ENCODE results near the gene OR5AN1. TPM values are rescaled to one million over a fixed set of nuclear protein-coding genes. Genes with fewer than 3 reads are reported as not detected.

Gene OR5AN1, protein sequence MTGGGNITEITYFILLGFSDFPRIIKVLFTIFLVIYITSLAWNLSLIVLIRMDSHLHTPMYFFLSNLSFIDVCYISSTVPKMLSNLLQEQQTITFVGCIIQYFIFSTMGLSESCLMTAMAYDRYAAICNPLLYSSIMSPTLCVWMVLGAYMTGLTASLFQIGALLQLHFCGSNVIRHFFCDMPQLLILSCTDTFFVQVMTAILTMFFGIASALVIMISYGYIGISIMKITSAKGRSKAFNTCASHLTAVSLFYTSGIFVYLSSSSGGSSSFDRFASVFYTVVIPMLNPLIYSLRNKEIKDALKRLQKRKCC
- not detected for total RNA-seq

DNA sequence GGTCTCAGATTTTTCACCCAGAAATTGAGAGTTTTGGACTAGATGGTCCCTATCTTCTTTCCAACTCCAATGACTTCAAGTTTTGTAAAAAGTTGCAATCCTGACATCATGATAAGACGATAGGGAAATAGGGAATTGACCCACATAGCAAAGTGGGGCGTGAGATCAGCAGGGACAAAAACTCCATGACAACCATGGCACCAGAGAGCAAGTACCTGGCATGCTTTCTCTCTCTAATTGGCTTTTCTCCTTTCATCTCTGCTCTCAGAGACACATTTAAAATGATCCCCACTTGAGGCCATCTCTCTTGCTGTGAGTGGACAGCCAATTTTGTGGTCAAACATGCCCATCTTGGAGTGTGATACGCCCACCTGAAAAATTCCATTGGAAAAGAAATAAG, at the start of gene OR5AN1:
Gene OR5AN1 (plus strand): TSS at position 301 of the 400 bp plus-strand sequence. CDS start 5,564 bp downstream, outside the sequence.

Other genes with a start within 250 kb of the OR5AN1 start
- gene FAM111A, start 216.0 kb upstream of the OR5AN1 start, total RNA-seq, result 13.8 TPM
- gene DTX4, start 186.8 kb upstream of the OR5AN1 start, total RNA-seq, result 96.4 TPM
- 1.6 TPM for gene MPEG1, start 146.0 kb upstream of the OR5AN1 start, total RNA-seq
- gene OR5A2, start 67.5 kb downstream of the OR5AN1 start, total RNA-seq, result not detected
- gene OR5A1, start 77.6 kb downstream of the OR5AN1 start, total RNA-seq, result not detected
- gene OR4D6, start 98.1 kb downstream of the OR5AN1 start, total RNA-seq, result not detected
- not detected for gene OR4D10, start 114.4 kb downstream of the OR5AN1 start, total RNA-seq
- gene OR4D11, start 144.7 kb downstream of the OR5AN1 start, total RNA-seq, result not detected
- not detected for gene OR4D9, start 152.6 kb downstream of the OR5AN1 start, total RNA-seq

Data from parietal lobe (tissue), 1 donor.